IPS-NIHi7 (cell line): ENCODE results near the gene YWHAE.
"Not testable (repeated sequence)": the region's sequence is repeated elsewhere in the genome, so short reads cannot be mapped to it uniquely, and the experiment has no call there.

ENCODE experiments used
- DNase-seq: peaks from one replicate; pipeline ENCODE4 v3.0.0; 2012; ENCODE audit warnings: mixed read lengths; ENCODE audit errors: extremely low spot score

YWHAE gene

GRCh38 chr17:1373707-1374237 is 26.2 kb downstream of the YWHAE start:
- no peak for DNase-seq

- DNase-seq, result no peak
These were observed 27.4 kb downstream of the YWHAE start for GRCh38 chr17:1372618-1373017.

- no peak for DNase-seq
These were observed 28.0 kb downstream of the YWHAE start for GRCh38 chr17:1371893-1372590.

GRCh38 chr17:1368588-1368987 is 31.4 kb downstream of the YWHAE start:
- DNase-seq, result no peak

GRCh38 chr17:1367351-1367745 is 32.7 kb downstream of the YWHAE start:
- DNase-seq, result no peak

GRCh38 chr17:1366234-1366633 is 33.8 kb downstream of the YWHAE start:
- no peak for DNase-seq

- peak; percentile 78 for DNase-seq
These were observed 34.5 kb downstream of the YWHAE start for GRCh38 chr17:1365445-1366039.

GRCh38 chr17:1362964-1363363 is 37.1 kb downstream of the YWHAE start:
- no peak for DNase-seq

- no peak for DNase-seq
These were observed 37.8 kb downstream of the YWHAE start for GRCh38 chr17:1362065-1362848.

- no peak for DNase-seq
These were observed 39.0 kb downstream of the YWHAE start for GRCh38 chr17:1360975-1361374.

GRCh38 chr17:1360315-1360714 is 39.7 kb downstream of the YWHAE start:
- DNase-seq, result not testable (repeated sequence)

- no peak for DNase-seq
These were observed 46.0 kb downstream of the YWHAE start for GRCh38 chr17:1354030-1354429.

- not testable (repeated sequence) for DNase-seq
These were observed 47.5 kb downstream of the YWHAE start for GRCh38 chr17:1352530-1352929.

GRCh38 chr17:1351971-1352370 is 48.1 kb downstream of the YWHAE start:
- DNase-seq, result no peak

- no peak for DNase-seq
These were observed 48.7 kb downstream of the YWHAE start for GRCh38 chr17:1351275-1351674.

GRCh38 chr17:1347589-1348323 is 52.3 kb downstream of the YWHAE start:
- DNase-seq, result no peak

GRCh38 chr17:1344521-1344920 is 55.5 kb downstream of the YWHAE start:
- no peak for DNase-seq

- DNase-seq, result no peak
These were observed 56.5 kb downstream of the YWHAE start for GRCh38 chr17:1343554-1343953.

GRCh38 chr17:1340371-1340770 is 59.7 kb downstream of the YWHAE start:
- DNase-seq, result no peak

- DNase-seq, result no peak
These were observed 68.3 kb downstream of the YWHAE start for GRCh38 chr17:1331708-1332107.

GRCh38 chr17:1329745-1330343 is 70.2 kb downstream of the YWHAE start:
- no peak for DNase-seq

- no peak for DNase-seq
These were observed 71.6 kb downstream of the YWHAE start for GRCh38 chr17:1328437-1328836.
